Transverse colon (tissue), 4 donors: ENCODE results near the gene RASGRP2. TPM values are rescaled to one million over a fixed set of nuclear protein-coding genes. Genes with fewer than 3 reads are reported as not detected.

Experiments
- DNase-seq: peaks from one replicate; pipeline ENCODE4 v3.0.0-alpha.2; 2019
- H3K27ac ChIP-seq, 4 donors: fragments of 200-600 bp; sonication (generic); 2 replicates each; pipeline ENCODE4 v1.5.1; 2016 to 2018; ENCODE audit warnings: inconsistent platforms in 4 of 4
- H3K27me3 ChIP-seq: fragments of 200-600 bp; sonication (generic); 2 replicates; pipeline ENCODE4 v1.5.1; 2017; ENCODE audit warnings: inconsistent platforms
- H3K36me3 ChIP-seq, 4 donors: fragments of 200-600 bp; sonication (generic); 2 replicates each; pipeline ENCODE4 v1.5.1; 2017 to 2019; ENCODE audit warnings: inconsistent platforms in 4 of 4
- H3K4me1 ChIP-seq, 4 donors: fragments of 200-600 bp; sonication (generic); 2 replicates each; pipeline ENCODE4 v1.5.1; 2017 to 2020; ENCODE audit warnings: inconsistent platforms in 4 of 4
- H3K4me3 ChIP-seq, 4 donors: fragments of 200-600 bp; sonication (generic); 1 replicate in 1 of 4; 2 replicates in 3 of 4; pipeline versions ENCODE4 v1.5.1 to v1.6.1; 2017 to 2019; ENCODE audit warnings: inconsistent platforms in 4 of 4
- H3K9me3 ChIP-seq, 2 donors: fragments of 200-600 bp; sonication (generic); 2 replicates each; pipeline ENCODE4 v1.5.1; 2017 to 2019; ENCODE audit warnings: inconsistent platforms in 2 of 2
- EP300 ChIP-seq: sonication (generic); formaldehyde crosslinking; IDR thresholded peaks from one replicate; pipeline ENCODE4 v1.6.1; 2017; ENCODE audit warnings: antibody characterized with exemption, low read depth
- POLR2A ChIP-seq: fragments of 450-650 bp; IDR thresholded peaks from one replicate; pipeline ENCODE4 v1.6.1; 2016; ENCODE audit warnings: antibody characterized with exemption, mild to moderate bottlenecking, moderate library complexity
- POLR2AphosphoS5 ChIP-seq, 3 donors: sonication (generic); formaldehyde crosslinking; IDR thresholded peaks; one replicate each; pipeline ENCODE4 v1.6.1; 2016; ENCODE audit warnings: antibody characterized with exemption in 3 of 3
- whole genome bisulfite sequencing, 2 donors: methylation state at CpG; one replicate each; pipeline ENCODE4 v1.1.5; 2018; ENCODE audit warnings: low coverage in 1 of 2; 5-methylcytosine and 5-hydroxymethylcytosine counted together
- in situ Hi-C, 4 donors: fragments of 200-750 bp; cut with MboI; loops; one replicate each; pipeline versions ENCODE4 v1.15.0 to v1.15.1; 2017; ENCODE audit warnings: low sequenced_read_pairs in 3 of 4, low pct_ligation_motif_present in 1 of 4, low pct_unique_long_range_greater_than_20kb in 1 of 4
- intact Hi-C: fragments of 100-400 bp; cut with DNase I; formaldehyde crosslinking; loops from one replicate; pipeline ENCODE4 v1.15.1; 2023; ENCODE audit warnings: low total_unique reads
- total RNA-seq, 4 donors: library from RNA; depleted of rRNA; stranded (reverse); fragments of >200 nt; gene quantifications; one replicate each; pipeline ENCODE4 v1.1.0, GENCODE V29; 2016
- TF ChIP-seq, protein P1 (sequence below), 5 experiments: fragments of 200-600 bp in 3 of 5; fragments of 450-650 bp in 2 of 5; sonication (generic) in 3 of 5; IDR thresholded peaks; 1 replicate in 2 of 5; 2 replicates in 3 of 5; pipeline ENCODE4 v1.5.1; 2016 to 2017; ENCODE audit warnings: antibody characterized with exemption in 5 of 5, inconsistent platforms in 3 of 5, mild to moderate bottlenecking in 2 of 5, moderate library complexity in 1 of 5

Gene RASGRP2
- total RNA-seq, 4 donors from 2014 or later, result 12.1 to 24.3 (median 17.3) TPM

DNA sequence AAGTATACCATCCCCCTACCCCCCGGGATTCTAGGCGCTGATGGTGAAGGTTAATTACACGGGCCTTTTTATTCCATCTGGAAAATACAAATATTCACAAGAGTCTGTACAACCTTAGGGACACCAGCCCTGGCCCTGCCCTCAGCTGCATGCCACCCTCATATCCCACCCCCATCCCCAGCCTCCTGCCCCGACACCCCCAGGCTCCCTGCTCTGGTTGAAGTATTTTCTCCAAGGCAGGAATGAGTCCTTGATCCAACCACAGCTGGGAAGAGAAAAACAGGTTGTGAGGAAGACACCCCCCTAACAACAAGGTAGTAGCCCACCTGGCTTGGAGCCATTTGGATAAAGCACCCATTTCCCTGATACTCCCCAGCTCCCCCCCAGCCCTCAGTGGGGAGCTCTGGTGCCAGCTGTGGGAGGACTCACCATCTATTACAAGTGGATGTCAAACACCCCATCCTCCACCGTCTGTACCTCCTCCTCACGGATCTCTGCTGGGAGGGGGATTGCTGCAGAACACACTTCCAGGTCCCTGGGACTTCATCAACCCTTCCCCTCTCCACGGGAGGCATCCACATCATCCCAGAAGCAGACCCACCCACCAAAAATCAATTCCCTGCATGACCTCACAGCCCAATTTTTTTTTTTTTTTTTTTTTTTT is 16.9 kb downstream of the RASGRP2 start:
- Histone ChIP-seq H3K9me3 (no peaks in the 10 kb centered on the region), H3K4me1 (peaks cover 0 to 11% (median 4%) of the 10 kb centered on the region in 4 donors), H3K36me3 (no peaks in the 10 kb centered on the region), H3K27ac (no peak overlapping the region), H3K4me3 (no peak overlapping the region), H3K27me3 (peaks cover 18% of the 10 kb centered on the region)
- no peak for TF ChIP-seq EP300
- no peak for DNase-seq
- intact Hi-C loops, result loop anchor here (5.0 kb wide), 1 partner anchor 40 kb away; no protein-coding TSS in a partner anchor
- in situ Hi-C loops, result no loop called here
- 66 to 70% methylated on average over 5 to 7 of the region's 7 CpGs for WGBS, 2 donors

DNA sequence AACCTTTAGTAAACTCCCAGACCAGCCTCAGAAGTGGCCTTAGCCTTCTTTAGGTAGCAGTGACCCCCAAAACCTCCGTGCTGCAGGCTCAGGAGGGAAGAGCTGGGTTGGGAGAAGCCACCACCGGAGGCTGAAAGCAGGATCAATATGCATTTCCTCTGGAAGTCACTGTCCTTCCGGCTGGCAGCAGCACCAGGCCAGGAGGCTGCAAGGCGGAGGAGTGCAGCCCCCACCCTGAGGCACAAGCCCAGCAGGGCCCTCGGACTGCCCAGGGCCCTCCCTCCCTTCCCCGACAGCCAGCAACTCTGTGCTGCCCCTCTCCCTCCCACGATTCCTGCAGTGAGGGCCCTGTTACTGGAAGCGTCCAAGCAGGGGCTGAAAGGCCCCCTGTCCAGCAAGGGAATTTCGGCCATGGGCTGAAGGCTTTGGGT is 17.7 kb downstream of the RASGRP2 start:
- Histone ChIP-seq H3K27me3 (peaks cover 26% of the 10 kb centered on the region), H3K36me3 (no peaks in the 10 kb centered on the region), H3K9me3 (no peaks in the 10 kb centered on the region), H3K4me3 (no peak overlapping the region), H3K4me1 (peaks cover 0 to 11% (median 4%) of the 10 kb centered on the region in 4 donors), H3K27ac (no peak overlapping the region)
- WGBS, 2 donors, result 55% methylated on average over 9 of the region's 9 CpGs; no CpG with 5 or more reads in 1 of the 2 donors
- intact Hi-C loops, result loop anchor here (5.0 kb wide), 1 partner anchor 39 kb away; no protein-coding TSS in a partner anchor
- in situ Hi-C loops, result no loop called here
- TF ChIP-seq, protein P1, sequence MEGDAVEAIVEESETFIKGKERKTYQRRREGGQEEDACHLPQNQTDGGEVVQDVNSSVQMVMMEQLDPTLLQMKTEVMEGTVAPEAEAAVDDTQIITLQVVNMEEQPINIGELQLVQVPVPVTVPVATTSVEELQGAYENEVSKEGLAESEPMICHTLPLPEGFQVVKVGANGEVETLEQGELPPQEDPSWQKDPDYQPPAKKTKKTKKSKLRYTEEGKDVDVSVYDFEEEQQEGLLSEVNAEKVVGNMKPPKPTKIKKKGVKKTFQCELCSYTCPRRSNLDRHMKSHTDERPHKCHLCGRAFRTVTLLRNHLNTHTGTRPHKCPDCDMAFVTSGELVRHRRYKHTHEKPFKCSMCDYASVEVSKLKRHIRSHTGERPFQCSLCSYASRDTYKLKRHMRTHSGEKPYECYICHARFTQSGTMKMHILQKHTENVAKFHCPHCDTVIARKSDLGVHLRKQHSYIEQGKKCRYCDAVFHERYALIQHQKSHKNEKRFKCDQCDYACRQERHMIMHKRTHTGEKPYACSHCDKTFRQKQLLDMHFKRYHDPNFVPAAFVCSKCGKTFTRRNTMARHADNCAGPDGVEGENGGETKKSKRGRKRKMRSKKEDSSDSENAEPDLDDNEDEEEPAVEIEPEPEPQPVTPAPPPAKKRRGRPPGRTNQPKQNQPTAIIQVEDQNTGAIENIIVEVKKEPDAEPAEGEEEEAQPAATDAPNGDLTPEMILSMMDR (IDR thresholded peaks at IDR 0.05), result no peak
- no peak for TF ChIP-seq POLR2AphosphoS5 (IDR thresholded peaks at IDR 0.05)
- no peak for TF ChIP-seq POLR2A
- TF ChIP-seq EP300, result no peak
- no peak for DNase-seq

DNA sequence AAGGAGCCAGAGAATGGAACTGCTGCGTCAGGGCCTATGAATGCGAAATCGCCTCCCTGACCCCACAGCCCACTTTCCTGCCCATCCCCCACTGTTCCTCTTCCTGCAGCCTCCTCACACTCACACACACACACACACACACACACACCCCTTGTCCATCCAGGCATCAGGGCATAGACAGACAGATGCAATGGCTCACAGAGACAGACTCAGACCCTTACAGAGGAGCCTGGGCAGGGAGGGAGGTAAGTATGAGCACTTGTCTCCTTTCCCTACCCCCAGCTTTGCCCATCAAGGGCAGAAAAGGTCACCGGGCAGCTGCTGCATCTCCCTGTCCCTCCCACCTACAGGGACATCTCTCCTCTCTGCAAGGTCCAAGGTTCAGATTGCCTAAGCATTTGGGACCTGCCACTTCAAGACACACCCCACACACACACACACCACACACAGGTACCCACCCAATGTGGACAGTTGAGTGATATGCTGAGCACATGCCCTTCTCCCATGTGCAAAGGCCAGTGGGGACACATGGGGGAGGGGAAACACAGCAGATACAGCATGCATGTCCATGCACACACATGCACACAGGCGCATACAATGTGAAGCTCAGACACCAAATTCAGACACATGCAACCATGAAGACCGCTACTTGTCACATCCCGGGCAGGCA is 18.9 kb downstream of the RASGRP2 start:
- WGBS, 2 donors, result 65% methylated on average over 7 of the region's 7 CpGs; no CpG with 5 or more reads in 1 of the 2 donors

DNA sequence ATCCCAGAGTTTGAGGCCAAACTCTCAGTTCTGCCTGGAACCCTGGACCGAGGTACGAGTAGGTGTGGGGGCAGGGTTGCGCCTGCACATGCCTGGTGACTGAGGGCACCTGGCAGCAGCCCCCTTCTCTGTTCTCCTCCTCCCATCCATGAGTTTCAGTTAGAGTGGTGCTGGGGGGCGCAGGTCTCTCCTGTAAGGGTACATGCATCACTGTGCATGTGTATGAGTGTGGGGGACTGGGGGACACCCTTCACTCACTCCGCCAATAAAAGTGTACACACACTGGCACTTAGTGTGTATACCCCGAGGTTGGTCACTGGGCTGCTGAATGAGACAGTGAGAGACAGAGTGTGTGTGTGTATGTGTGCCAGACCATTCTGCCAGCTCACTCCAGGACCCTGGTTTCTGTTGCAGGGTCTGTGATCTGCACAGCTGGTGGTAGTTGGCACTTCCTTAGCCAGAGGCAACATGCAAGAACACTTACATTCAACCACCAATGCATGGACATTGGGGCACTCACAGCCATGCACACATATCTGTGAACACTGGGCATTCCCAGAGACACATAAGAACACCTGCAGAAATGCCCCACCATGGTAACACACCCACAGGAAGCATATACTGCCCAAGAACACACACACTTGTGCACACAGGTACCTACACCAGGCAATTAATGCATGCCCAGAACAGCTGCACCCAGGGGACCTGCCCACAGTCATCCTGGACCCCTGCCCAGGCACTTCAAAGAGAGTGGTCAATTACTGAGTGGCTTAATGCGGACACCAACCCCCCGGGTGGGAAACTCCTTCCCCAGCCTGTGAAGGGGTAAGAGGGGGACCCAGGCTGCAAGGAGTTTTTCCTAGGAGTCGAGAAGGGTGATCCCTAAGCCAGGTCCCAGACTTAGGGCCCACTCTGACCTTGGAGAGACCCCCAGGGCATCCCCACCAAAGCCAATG is 19.8 kb downstream of the RASGRP2 start:
- Histone ChIP-seq H3K9me3 (no peaks in the 10 kb centered on the region), H3K27ac (no peak overlapping the region), H3K4me3 (no peak overlapping the region), H3K27me3 (peaks cover 29% of the 10 kb centered on the region), H3K36me3 (no peaks in the 10 kb centered on the region), H3K4me1 (peaks cover 0 to 7% (median 2%) of the 10 kb centered on the region in 4 donors)
- in situ Hi-C loops (no loop called here), intact Hi-C loops (no loop called here)
- 50% methylated on average over 9 of the region's 9 CpGs; no CpG with 5 or more reads in 1 of the 2 donors for WGBS, 2 donors
- DNase-seq, result no peak
- TF ChIP-seq POLR2A, result no peak
- no peak for TF ChIP-seq EP300
- TF ChIP-seq, protein P1 (IDR thresholded peaks at IDR 0.05), result no peak

More for the DNA sequence above, 18.9 kb downstream of the RASGRP2 start:
- H3K9me3 ChIP-seq, result no peaks in the 10 kb centered on the region
- no peak for DNase-seq
- H3K27ac ChIP-seq, result no peak overlapping the region
- H3K4me1 ChIP-seq, result peaks cover 0 to 11% (median 3%) of the 10 kb centered on the region in 4 donors
- in situ Hi-C loops, result no loop called here
- no peak overlapping the region for H3K4me3 ChIP-seq
- H3K27me3 ChIP-seq, result peaks cover 29% of the 10 kb centered on the region
- intact Hi-C loops, result loop anchor here (5.0 kb wide), 1 partner anchor 38 kb away; no protein-coding TSS in a partner anchor
- TF ChIP-seq POLR2A, result no peak
- no peak for TF ChIP-seq POLR2AphosphoS5 (IDR thresholded peaks at IDR 0.05)
- TF ChIP-seq, protein P1 (IDR thresholded peaks at IDR 0.05), result no peak
- no peak for TF ChIP-seq EP300
- no peaks in the 10 kb centered on the region for H3K36me3 ChIP-seq
